ENCODE data around the gene NR2C2. TPM values are rescaled to one million over a fixed set of nuclear protein-coding genes. Genes with fewer than 3 reads are reported as not detected.

Gene NR2C2
- total and polyA plus RNA-seq, 2 of the 13 experiments (the other 11 are each of a cell fraction or from before 2014, with no cell fraction given) = 7.8 to 11.8 TPM

DNA sequence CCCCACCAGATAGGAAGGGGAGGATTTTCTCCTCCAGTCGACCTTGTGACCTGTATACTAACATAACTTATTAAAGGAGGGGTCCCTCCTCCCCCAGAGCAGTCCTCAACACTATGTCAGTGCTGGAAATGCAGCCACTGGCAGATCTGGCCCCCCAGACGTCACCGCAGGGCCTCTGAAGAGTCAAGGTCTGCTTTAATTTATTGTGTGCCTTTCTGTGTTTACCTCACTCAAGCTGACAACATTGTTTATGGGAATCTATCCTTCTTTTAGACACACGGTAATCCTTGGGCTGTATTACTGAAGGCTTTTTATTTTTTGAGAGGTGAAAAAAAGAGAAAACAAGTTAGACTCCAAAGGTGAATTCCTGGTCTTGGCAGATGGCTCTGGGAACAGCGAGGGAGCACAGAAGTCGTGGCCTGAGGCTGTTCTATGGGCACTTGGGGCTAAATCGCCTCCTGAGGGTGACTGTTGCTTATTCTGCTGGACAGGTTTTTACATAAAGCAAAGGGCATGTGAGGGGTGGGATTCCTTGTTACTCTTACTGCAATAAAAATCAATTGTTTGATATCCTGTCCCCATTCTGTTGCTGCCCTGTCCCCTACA, 13.5 kb upstream of the NR2C2 start:
- Histone ChIP-seq H3K79me2 (ENCODE audit: insufficient read depth, low read length) (no peaks in the 10 kb centered on the region), H3K27ac (ENCODE audit: extremely low read length, insufficient read depth, low read length) (no peak overlapping the region), H3K4me2 (ENCODE audit: low read depth, low read length) (peak overlapping the region; percentile 48), H3K27me3 (ENCODE audit: control insufficient read depth in 1 of 2, insufficient read depth in 2 of 2, low read length in 2 of 2) (no peaks in the 10 kb centered on the region), H3K9me3 (ENCODE audit: low read length) (no peaks in the 10 kb centered on the region), H3K9ac (ENCODE audit: insufficient read depth, low read depth, low read length) (no peak overlapping the region), H2AFZ (ENCODE audit: low read length) (no peak overlapping the region), H4K20me1 (ENCODE audit: insufficient read depth, low read length) (no peaks in the 10 kb centered on the region), H3K4me3 (replicated peaks in 1 of 3; ENCODE audit: insufficient read depth in 1 of 3, low read depth in 2 of 3, low read length in 3 of 3) (0 out of 6 replicates have a peak overlapping the region, but pooled peaks of 1 of the 3 experiments have one; percentile 17), H3K4me1 (ENCODE audit: insufficient read depth, low read length) (peaks cover 44% of the 10 kb centered on the region), H3K36me3 (replicated peaks in 1 of 2; ENCODE audit: control insufficient read depth in 1 of 2, insufficient read depth in 2 of 2, low read length in 2 of 2) (no peaks in the 10 kb centered on the region)
- CTCF ChIA-PET (ENCODE audit: low intra/inter-chr PET ratio, low total read pairs) = no interaction called here
- no peak for FAIRE-seq
- ATAC-seq = peak; percentile 59
- WGBS (ENCODE audit: low lambda C conversion rate) = 0% methylated on average over 7 of the region's 7 CpGs
- TF ChIP-seq ZNF670 (CRISPR knock-in tag; IDR thresholded peaks at IDR 0.05; ENCODE audit: borderline replicate concordance) = no peak
- no peak for TF ChIP-seq MAFK (conservative IDR thresholded peaks at IDR 0.05 in 1 of 2, IDR thresholded peaks at IDR 0.05 in 1 of 2; ENCODE audit: low read length in 2 of 2)
- no peak for TF ChIP-seq PAF1 (CRISPR knock-in tag; IDR thresholded peaks at IDR 0.05)
- 0 out of 2 replicates have a peak, but pooled peaks have one; percentile 20 for TF ChIP-seq NR2F6 (IDR thresholded peaks at IDR 0.05)
- no peak for TF ChIP-seq NR2F6 (CRISPR knock-in tag; IDR thresholded peaks at IDR 0.05)
- no peak for TF ChIP-seq ZFP37 (CRISPR knock-in tag; IDR thresholded peaks at IDR 0.05; ENCODE audit: borderline replicate concordance)
- TF ChIP-seq ZNF788 (CRISPR knock-in tag; IDR thresholded peaks at IDR 0.05; ENCODE audit: borderline replicate concordance) = no peak
- 0 out of 2 replicates have a peak, but pooled peaks have one; percentile 25 for TF ChIP-seq CREM (IDR thresholded peaks at IDR 0.05)
- no peak for TF ChIP-seq CREM (CRISPR knock-in tag; IDR thresholded peaks at IDR 0.05)
- no peak for TF ChIP-seq FOSL1 (CRISPR knock-in tag; IDR thresholded peaks at IDR 0.05; ENCODE audit: borderline replicate concordance)
- TF ChIP-seq MATR3 (CRISPR knock-in tag; IDR thresholded peaks at IDR 0.05) = no peak
- TF ChIP-seq ZNF674 (CRISPR knock-in tag; IDR thresholded peaks at IDR 0.05; ENCODE audit: low read depth) = no peak
- TF ChIP-seq ZNF737 (CRISPR knock-in tag; IDR thresholded peaks at IDR 0.05; ENCODE audit: borderline replicate concordance) = no peak
- no peak for TF ChIP-seq SP4 (CRISPR knock-in tag; IDR thresholded peaks at IDR 0.05)
- TF ChIP-seq ZBTB7B (CRISPR knock-in tag; IDR thresholded peaks at IDR 0.05) = no peak
- no peak for TF ChIP-seq PHF5A (CRISPR knock-in tag; IDR thresholded peaks at IDR 0.05; ENCODE audit: low read depth, unreplicated experiment)
- TF ChIP-seq FOXP1 (IDR thresholded peaks at IDR 0.05) = no peak
- 0 out of 2 replicates have a peak, but pooled peaks have one; percentile 48 for TF ChIP-seq FOXP1 (CRISPR knock-in tag; IDR thresholded peaks at IDR 0.05)
- no peak for TF ChIP-seq MAZ (IDR thresholded peaks at IDR 0.05; ENCODE audit: borderline replicate concordance, low read depth, low read length)
- no peak for TF ChIP-seq MAZ (CRISPR knock-in tag; IDR thresholded peaks at IDR 0.05; ENCODE audit: low read depth)
- 0 out of 2 replicates have a peak, but pooled peaks have one; percentile 19 for TF ChIP-seq SALL1 (CRISPR knock-in tag; IDR thresholded peaks at IDR 0.05)
- no peak for TF ChIP-seq ZNF180 (CRISPR knock-in tag; IDR thresholded peaks at IDR 0.05; ENCODE audit: borderline replicate concordance, low read depth)
- POLR2A ChIA-PET = no interaction called here
- DNase-seq (ENCODE audit: low spot score) = no peak
- in situ Hi-C loops (cut with HindIII; ENCODE audit: extremely low pct_ligation_motif_present, low pct_unique_long_range_greater_than_20kb) (no loop called here), intact Hi-C loops (cut with micrococcal nuclease; ENCODE audit: unreplicated experiment) (no loop called here)
- no TSS peak for BruUV-seq (replicated peaks)
